ENCODE data around the gene NT5C1A.

Gene NT5C1A

GRCh38 chr1:39631361-39632322 is 40.3 kb downstream of the NT5C1A start:
- TF ChIP-seq GATA2 (IDR thresholded peaks at IDR 0.05; ENCODE audit: low read depth, low read length) (no peak), GATA3 (IDR thresholded peaks at IDR 0.05; ENCODE audit: low read depth, low read length) (no peak)

- no peak for TF ChIP-seq GATA2 (IDR thresholded peaks at IDR 0.05; ENCODE audit: low read depth, low read length)
- no peak for TF ChIP-seq GATA3 (IDR thresholded peaks at IDR 0.05; ENCODE audit: low read depth, low read length)
Measured at GRCh38 chr1:39628807-39629350, 43.0 kb downstream of the NT5C1A start.

GRCh38 chr1:39626646-39627045 is 45.3 kb downstream of the NT5C1A start:
- TF ChIP-seq GATA2 (IDR thresholded peaks at IDR 0.05; ENCODE audit: low read depth, low read length) (no peak), GATA3 (IDR thresholded peaks at IDR 0.05; ENCODE audit: low read depth, low read length) (no peak)

GRCh38 chr1:39625462-39626273 is 46.2 kb downstream of the NT5C1A start:
- no peak for TF ChIP-seq GATA3 (IDR thresholded peaks at IDR 0.05; ENCODE audit: low read depth, low read length)
- no peak for TF ChIP-seq GATA2 (IDR thresholded peaks at IDR 0.05; ENCODE audit: low read depth, low read length)

- TF ChIP-seq GATA3 (IDR thresholded peaks at IDR 0.05; ENCODE audit: low read depth, low read length) = no peak
Measured at GRCh38 chr1:39625009-39625408, 46.9 kb downstream of the NT5C1A start.

- TF ChIP-seq GATA3 (IDR thresholded peaks at IDR 0.05; ENCODE audit: low read depth, low read length) (no peak), GATA2 (IDR thresholded peaks at IDR 0.05; ENCODE audit: low read depth, low read length) (no peak)
Measured at GRCh38 chr1:39623053-39623452, 48.9 kb downstream of the NT5C1A start.

- TF ChIP-seq GATA3 (IDR thresholded peaks at IDR 0.05; ENCODE audit: low read depth, low read length) = no peak
Measured at GRCh38 chr1:39622427-39622826, 49.5 kb downstream of the NT5C1A start.

GRCh38 chr1:39620659-39621165 is 51.2 kb downstream of the NT5C1A start:
- TF ChIP-seq GATA3 (IDR thresholded peaks at IDR 0.05; ENCODE audit: low read depth, low read length) (no peak), GATA2 (IDR thresholded peaks at IDR 0.05; ENCODE audit: low read depth, low read length) (no peak)

- no peak for TF ChIP-seq GATA2 (IDR thresholded peaks at IDR 0.05; ENCODE audit: low read depth, low read length)
- TF ChIP-seq GATA3 (IDR thresholded peaks at IDR 0.05; ENCODE audit: low read depth, low read length) = no peak
Measured at GRCh38 chr1:39617488-39618049, 54.3 kb downstream of the NT5C1A start.

- TF ChIP-seq GATA3 (IDR thresholded peaks at IDR 0.05; ENCODE audit: low read depth, low read length) = no peak
- no peak for TF ChIP-seq GATA2 (IDR thresholded peaks at IDR 0.05; ENCODE audit: low read depth, low read length)
Measured at GRCh38 chr1:39615086-39615673, 56.7 kb downstream of the NT5C1A start.

GRCh38 chr1:39614488-39614887 is 57.4 kb downstream of the NT5C1A start:
- no peak for TF ChIP-seq GATA3 (IDR thresholded peaks at IDR 0.05; ENCODE audit: low read depth, low read length)
- no peak for TF ChIP-seq GATA2 (IDR thresholded peaks at IDR 0.05; ENCODE audit: low read depth, low read length)

- no peak for TF ChIP-seq GATA3 (IDR thresholded peaks at IDR 0.05; ENCODE audit: low read depth, low read length)
- TF ChIP-seq GATA2 (IDR thresholded peaks at IDR 0.05; ENCODE audit: low read depth, low read length) = no peak
Measured at GRCh38 chr1:39613250-39613649, 58.7 kb downstream of the NT5C1A start.

GRCh38 chr1:39609618-39610331 is 62.1 kb downstream of the NT5C1A start:
- TF ChIP-seq GATA2 (IDR thresholded peaks at IDR 0.05; ENCODE audit: low read depth, low read length) (no peak), GATA3 (IDR thresholded peaks at IDR 0.05; ENCODE audit: low read depth, low read length) (no peak)
